NK-92 (cell line): ENCODE data around the gene EMC9.

Experiments
- DNase-seq: peaks from one replicate; lab custom pipeline; 2025; ENCODE audit not compliant: unreplicated experiment; lab: John Stamatoyannopoulos, UW

Gene EMC9

GRCh38 chr14:24092505-24093206, 48.7 kb downstream of the EMC9 start:
- no peak for DNase-seq

GRCh38 chr14:24092110-24092504, 49.3 kb downstream of the EMC9 start:
- no peak for DNase-seq

- DNase-seq: no peak
Observed at GRCh38 chr14:24089890-24090289, 51.5 kb downstream of the EMC9 start.
